Tibial nerve (tissue), 4 donors: ENCODE measurements around the gene DOCK1.

Experiments used
- CTCF ChIP-seq, 5 experiments: fragments of 200-600 bp in 3 of 5; fragments of 450-650 bp in 2 of 5; sonication (generic) in 3 of 5; IDR thresholded peaks; one replicate each; pipeline ENCODE4 v1.5.1; 2016 to 2019; ENCODE audit warnings: antibody characterized with exemption in 5 of 5, mild to moderate bottlenecking in 3 of 5, moderate library complexity in 2 of 5
- EP300 ChIP-seq, 2 donors: sonication (generic); formaldehyde crosslinking; IDR thresholded peaks; one replicate each; pipeline ENCODE4 v1.6.1; 2017; ENCODE audit warnings: antibody characterized with exemption in 2 of 2, mild to moderate bottlenecking in 1 of 2
- POLR2A ChIP-seq, 2 donors: fragments of 450-650 bp; IDR thresholded peaks; one replicate each; pipeline ENCODE4 v1.6.1; 2017; ENCODE audit warnings: antibody characterized with exemption in 2 of 2, mild to moderate bottlenecking in 2 of 2, moderate library complexity in 2 of 2

DNA sequence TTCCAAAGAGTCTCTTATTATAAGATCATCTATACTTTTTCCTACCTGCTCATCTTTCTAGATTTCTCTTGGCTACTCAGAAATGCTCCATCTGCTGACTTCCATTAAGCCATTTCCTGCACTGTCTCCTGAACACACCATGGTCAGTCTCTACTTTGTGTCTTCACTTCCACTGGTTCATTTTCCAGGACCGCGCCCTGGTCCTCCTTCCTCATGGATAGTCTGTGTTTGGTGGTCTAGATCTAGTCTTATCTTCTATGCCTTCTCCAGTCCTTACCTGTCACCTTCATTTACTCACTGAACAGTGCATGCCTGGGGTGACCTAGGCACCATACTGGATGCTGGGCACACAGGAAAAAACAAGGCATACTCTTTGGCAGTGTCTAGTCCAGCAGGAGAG lies 279.4 kb downstream of the DOCK1 start:
- TF ChIP-seq CTCF (IDR thresholded peaks at IDR 0.05) (no peak), EP300 (IDR thresholded peaks at IDR 0.05) (no peak), POLR2A (IDR thresholded peaks at IDR 0.05) (no peak)
